COLO668 (cell line): ENCODE results near the gene HSD11B1.
"Not testable (repeated sequence)": the region's sequence is repeated elsewhere in the genome, so short reads cannot be mapped to it uniquely, and the experiment has no call there.

ENCODE experiments used
- DNase-seq: peaks from one replicate; lab custom pipeline; 2025; ENCODE audit not compliant: unreplicated experiment; lab: John Stamatoyannopoulos, UW

Gene HSD11B1

GRCh38 chr1:209691237-209691636 is 13.4 kb upstream of the HSD11B1 start:
- DNase-seq: no peak

GRCh38 chr1:209692296-209692695 is 12.3 kb upstream of the HSD11B1 start:
- DNase-seq: no peak

GRCh38 chr1:209692745-209693504 is 11.7 kb upstream of the HSD11B1 start:
- peak; percentile 87 for DNase-seq

GRCh38 chr1:209696673-209697072 is 8.0 kb upstream of the HSD11B1 start:
- DNase-seq: no peak

GRCh38 chr1:209697126-209697525 is 7.5 kb upstream of the HSD11B1 start:
- DNase-seq: no peak

- DNase-seq: not testable (repeated sequence)
Observed at GRCh38 chr1:209700686-209701085, 4.0 kb upstream of the HSD11B1 start.

GRCh38 chr1:209702832-209703231 is 1.8 kb upstream of the HSD11B1 start:
- no peak for DNase-seq

GRCh38 chr1:209703834-209704504 is 677 bp upstream of the HSD11B1 start:
- no peak for DNase-seq

GRCh38 chr1:209705033-209705598 is 470 bp downstream of the HSD11B1 start:
- no peak for DNase-seq

GRCh38 chr1:209706622-209707021 is 2.0 kb downstream of the HSD11B1 start:
- no peak for DNase-seq

GRCh38 chr1:209707308-209707707 is 2.7 kb downstream of the HSD11B1 start:
- DNase-seq: no peak

GRCh38 chr1:209708297-209708696 is 3.7 kb downstream of the HSD11B1 start:
- DNase-seq: no peak

- DNase-seq: no peak
Observed at GRCh38 chr1:209710093-209710492, 5.4 kb downstream of the HSD11B1 start.

GRCh38 chr1:209710847-209711246 is 6.2 kb downstream of the HSD11B1 start:
- DNase-seq: no peak

GRCh38 chr1:209714338-209714737 is 9.7 kb downstream of the HSD11B1 start:
- no peak for DNase-seq

GRCh38 chr1:209715314-209715713 is 10.7 kb downstream of the HSD11B1 start:
- no peak for DNase-seq

GRCh38 chr1:209717818-209718217 is 13.2 kb downstream of the HSD11B1 start:
- DNase-seq: no peak

- no peak for DNase-seq
Observed at GRCh38 chr1:209720326-209720725, 15.7 kb downstream of the HSD11B1 start.

- DNase-seq: no peak
Observed at GRCh38 chr1:209720826-209721225, 16.2 kb downstream of the HSD11B1 start.

GRCh38 chr1:209721323-209721722 is 16.7 kb downstream of the HSD11B1 start:
- DNase-seq: no peak

- DNase-seq: no peak
Observed at GRCh38 chr1:209723265-209723664, 18.6 kb downstream of the HSD11B1 start.
